GM18507 (cell line): ENCODE data around the gene PLOD3.
A peak's percentile ranks its signal among the peaks of the same experiment; 100 is the strongest.

ENCODE experiments used
- DNase-seq: peaks from one replicate; pipeline ENCODE4 v3.0.0; 2011; ENCODE audit warnings: low read depth; ENCODE audit not compliant: insufficient read length; ENCODE audit errors: extremely low spot score
- FAIRE-seq: peaks from 2 replicates; lab custom pipeline; 2011; peaks lifted over from hg19 to GRCh38; lab: Jason Lieb, UNC

PLOD3 gene

DNA sequence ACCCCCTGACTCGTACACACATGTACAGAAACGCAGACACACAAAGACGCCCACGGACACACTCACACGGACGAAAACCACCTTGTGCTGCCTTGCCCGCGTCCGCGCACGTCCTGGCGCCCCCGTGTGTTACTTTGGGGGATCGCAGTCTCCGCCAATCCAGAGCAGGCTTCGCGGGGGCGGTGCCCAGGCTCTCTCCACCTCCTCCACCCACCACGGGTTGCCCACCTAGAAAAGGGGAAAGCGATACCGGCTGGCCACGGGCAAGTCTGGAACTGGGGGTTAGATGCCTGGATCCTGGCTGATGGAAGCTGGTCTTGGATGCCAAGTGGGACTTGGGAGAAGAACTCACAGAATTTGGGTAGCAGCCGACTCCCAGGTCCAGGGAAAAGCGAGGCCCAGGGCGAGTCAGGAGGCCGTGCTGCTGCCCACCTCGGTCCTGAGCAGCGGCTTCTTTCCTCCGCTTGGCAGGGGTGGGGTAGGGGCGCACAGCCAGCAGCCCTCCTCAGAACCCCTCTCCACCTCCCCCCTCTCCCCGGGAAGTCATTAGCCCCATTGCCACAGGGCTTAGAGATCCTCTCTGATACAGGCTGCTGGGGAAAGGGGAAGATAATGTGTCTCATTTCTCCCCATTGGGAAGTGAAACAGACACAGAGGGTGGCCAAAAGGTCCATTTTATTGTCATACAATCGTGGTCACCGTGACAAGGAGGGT is 47.4 kb downstream of the PLOD3 start:
- peak; percentile 87 for FAIRE-seq
- no peak for DNase-seq

- FAIRE-seq, result no peak
- DNase-seq, result no peak
These were observed 48.1 kb downstream of the PLOD3 start for GRCh38 chr7:101169110-101169837.

GRCh38 chr7:101168412-101169049 is 48.9 kb downstream of the PLOD3 start:
- DNase-seq (no peak), FAIRE-seq (no peak)

DNA sequence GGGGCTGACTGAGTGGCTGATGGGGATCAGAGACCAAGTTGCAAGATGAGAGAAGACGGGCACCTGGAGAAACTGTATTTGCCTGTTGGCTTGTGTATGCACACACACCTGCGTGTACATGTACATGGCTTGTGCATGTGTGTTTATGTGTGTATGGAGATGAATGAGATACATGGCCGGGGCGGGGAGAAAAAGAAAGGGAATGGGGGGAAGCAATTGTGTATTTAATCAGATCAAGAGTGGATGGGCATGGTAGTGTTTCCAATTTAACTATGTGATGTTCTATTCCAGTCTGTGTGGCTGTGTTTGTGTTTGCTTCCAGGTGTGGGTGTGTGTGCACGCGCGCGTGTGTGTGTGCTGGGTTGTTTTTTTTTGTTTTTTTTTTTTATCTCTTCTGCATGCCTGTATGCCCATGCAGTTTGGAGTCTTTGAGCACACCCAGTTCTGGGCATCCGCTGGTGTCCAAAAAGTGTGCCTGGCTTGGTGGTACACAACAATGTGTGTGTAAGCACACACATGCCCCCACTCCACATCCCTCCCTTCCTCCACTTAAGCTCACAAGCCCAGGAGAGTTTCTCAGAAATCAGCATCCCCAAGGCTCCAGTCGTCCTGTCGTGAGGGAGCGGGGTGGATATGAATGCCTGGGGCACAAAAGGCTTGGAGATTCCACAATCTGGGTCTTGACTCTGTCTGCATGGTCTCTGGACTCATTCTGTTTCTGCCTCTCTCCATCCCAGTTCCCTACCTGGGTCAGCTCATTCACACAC is 49.6 kb downstream of the PLOD3 start:
- FAIRE-seq (no peak), DNase-seq (no peak)

GRCh38 chr7:101166909-101167644 is 50.3 kb downstream of the PLOD3 start:
- FAIRE-seq (no peak), DNase-seq (no peak)

- DNase-seq (no peak), FAIRE-seq (no peak)
These were observed 50.8 kb downstream of the PLOD3 start for GRCh38 chr7:101166648-101166908.

DNA sequence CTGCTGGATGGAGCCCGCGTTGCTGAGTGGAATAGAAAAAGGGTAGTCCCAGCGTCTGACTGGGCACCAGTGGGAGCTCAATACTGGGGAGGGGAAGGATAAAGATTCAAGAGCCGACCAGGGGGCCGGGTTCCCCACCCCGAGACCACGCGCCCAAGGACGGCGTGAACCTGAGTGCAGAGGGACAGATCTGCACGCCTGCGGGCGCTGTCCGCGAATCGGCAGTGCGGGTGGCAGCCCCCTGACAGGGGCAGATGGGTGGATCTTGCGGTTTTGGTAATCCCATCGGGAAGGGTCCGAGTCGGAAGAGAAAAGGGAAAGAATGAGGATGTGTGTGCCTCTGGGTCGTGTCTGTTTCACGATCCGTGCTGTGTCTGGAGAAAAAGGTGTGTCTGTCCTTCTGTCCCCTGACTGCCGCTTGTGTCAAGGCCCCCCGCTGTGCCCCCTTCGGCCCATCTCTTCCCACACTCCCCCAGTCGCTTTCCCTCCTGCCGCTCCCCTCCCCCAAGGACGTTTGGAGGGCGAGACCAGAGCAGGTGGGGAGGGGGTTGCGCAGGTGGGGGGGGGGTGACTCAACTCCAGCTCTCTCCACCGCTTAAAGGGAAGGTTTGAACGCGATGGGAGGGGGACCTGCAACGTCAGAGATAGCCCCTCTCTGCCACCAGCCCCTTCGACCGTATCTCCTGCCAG is 51.3 kb downstream of the PLOD3 start:
- DNase-seq, result no peak
- no peak for FAIRE-seq

GRCh38 chr7:101165075-101165957 is 52.1 kb downstream of the PLOD3 start, which contains the start of gene VGF:
TSS of gene VGF (minus strand) at chr7:101165569. CDS start at chr7:101164843, 726 bp downstream.
- FAIRE-seq, result peak; percentile 70
- peak; percentile 80 for DNase-seq

- DNase-seq, result no peak
- no peak for FAIRE-seq
These were observed 53.1 kb downstream of the PLOD3 start for GRCh38 chr7:101164071-101164840.

- DNase-seq (no peak), FAIRE-seq (no peak)
These were observed 53.9 kb downstream of the PLOD3 start for GRCh38 chr7:101163279-101164070.

DNA sequence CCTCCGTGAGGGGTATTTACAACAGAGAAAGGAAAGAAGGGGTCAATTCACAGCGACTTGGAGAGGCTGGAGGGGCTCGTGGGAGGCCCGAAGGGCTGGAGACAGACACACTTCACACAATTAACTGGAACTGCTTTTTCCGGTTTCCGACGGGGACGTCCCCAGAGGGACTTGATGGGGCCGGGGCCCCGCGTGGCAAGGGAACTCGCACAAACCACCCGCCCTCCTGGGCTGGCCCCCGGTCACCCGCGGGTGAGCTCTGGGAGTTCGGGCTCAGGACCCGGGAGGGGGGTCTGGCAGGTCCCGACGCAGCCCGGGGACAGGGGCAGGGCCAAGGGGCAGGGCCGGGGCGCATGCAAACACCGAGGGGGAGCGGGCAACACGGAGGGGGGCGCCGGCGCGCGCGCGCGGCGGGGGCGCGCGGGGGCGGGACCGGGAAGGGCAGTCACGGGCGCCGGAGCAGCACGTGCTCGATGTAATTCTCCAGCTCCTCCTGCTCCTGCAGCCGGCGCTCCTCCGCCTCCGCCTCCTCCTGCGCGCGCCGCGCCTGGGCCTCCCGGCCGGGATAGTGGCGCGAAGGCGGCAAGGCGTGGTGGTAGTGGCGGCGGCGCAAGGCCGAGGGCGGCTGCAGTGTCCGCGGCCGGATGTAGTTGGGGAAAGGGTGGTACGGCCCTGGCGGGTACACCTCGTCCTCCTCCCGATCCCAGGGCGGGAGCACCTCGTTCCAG is 54.7 kb downstream of the PLOD3 start:
- FAIRE-seq (no peak), DNase-seq (no peak)

DNA sequence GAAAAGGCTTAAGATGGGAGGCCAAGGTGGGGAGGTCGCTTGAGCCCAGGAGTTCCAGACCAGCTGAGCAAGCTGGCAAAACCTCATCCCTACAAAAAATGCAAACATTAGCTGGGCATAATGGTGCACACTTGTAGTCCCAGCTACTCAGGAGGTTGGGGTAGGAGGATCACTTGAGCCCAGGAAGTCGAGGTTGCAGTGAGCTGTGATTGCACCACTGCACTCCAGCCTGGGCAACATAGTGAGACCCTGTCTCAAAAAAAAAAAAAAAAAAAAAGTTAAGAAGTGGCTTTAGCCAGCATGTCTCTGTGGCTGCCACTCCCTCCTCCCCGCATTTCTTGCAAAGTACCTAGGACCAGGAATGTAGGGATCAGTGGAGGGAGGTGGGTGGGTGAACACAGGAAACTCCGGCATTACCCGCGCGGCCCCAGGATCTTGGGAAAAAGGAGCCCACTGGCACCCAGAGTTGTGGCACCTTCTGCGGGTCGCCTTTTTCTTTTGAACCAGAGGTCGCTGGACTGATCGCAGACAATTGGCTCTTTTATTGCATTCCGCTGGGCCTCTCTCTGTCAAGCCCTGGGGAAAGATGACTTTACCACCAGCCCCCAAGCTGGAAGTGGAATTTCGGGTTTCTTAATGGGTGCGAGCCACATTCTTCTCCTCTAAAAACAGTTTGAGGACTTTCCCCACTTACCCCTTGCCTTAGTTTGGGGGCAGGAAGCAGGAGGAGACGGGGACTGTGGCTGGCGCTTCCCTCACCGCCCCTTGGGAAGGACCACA is 55.5 kb downstream of the PLOD3 start:
- no peak for FAIRE-seq

DNA sequence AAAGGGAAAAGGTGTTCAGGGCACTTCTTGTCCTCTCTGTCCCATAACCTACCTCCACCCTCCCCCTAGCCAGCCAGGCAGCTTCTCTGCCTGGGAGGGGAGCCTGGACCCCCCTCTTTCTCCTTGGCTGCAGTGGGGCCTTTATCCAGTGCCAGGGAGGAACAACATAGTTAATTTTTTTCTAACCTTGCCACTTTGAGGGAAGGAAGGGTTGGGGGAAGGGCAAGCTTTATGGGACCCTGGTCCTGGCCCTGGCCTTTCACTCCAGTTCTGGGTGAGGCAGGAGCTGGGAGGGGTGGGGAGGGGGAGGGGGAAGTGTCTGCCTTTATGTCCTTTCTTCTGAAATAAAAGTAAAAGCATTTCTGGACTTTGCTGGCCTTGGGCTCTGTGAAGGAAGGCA is 56.5 kb downstream of the PLOD3 start:
- no peak for FAIRE-seq
- DNase-seq, result no peak

More for the DNA sequence above, 55.5 kb downstream of the PLOD3 start:
- no peak for DNase-seq

DNA sequence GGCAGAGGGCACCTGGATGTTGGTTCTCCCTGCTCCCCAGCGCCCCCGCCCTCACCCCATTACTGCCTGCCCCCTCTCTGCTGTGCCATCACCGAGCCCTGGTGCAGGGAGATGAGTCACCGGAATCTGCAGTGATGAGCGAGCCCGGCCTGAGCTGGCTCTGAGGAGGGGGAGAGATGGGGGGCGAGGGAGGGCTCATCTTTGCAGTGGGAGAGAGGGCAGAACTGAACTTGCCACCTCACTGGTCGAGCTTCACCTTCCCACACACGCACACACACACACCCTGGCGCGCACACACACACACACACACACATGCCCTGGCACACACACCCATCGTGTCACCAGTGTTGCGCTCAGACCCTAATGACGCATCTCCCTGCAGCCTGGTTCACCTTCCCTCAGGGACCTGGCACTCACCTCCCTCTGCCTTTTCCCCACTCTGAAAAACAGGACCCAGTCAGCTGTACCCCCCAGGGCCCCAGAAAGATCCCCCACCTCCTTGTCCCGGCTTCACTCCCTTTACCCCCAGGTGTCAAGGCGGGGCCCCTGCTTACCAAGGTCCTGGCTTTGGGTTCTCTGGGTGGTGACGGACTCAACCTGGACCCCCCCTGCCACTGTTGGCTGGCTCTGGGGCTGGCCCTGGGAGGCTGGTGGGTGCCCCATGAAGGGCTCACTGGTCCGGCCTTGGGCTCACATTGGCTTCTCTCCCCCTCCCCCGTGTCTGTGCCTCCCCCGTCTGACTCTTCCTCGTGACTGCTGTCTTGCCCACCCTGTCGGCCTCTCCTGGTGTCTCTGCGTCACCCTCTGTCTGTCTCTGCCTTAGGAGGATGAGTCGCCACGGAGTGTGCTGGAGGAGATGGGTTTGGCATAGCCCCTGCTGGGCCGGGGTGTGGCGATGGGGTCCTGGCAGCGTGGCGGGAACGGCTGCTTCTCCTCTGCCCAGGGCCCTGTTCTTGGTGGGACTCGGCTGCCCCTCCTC is 57.4 kb downstream of the PLOD3 start:
- no peak for FAIRE-seq
- no peak for DNase-seq
